Vagina (tissue), 2 donors: ENCODE results near the gene MUC13. TPM values are rescaled to one million over a fixed set of nuclear protein-coding genes. Genes with fewer than 3 reads are reported as not detected.

Source experiments
- DNase-seq, 2 donors: peaks; one replicate each; pipeline ENCODE4 v3.0.0-alpha.2; 2017; ENCODE audit errors: extremely low spot score in 2 of 2
- H3K27ac ChIP-seq: fragments of 200-600 bp; sonication (generic); one replicate; pipeline ENCODE4 v1.5.1; 2019
- H3K27me3 ChIP-seq: fragments of 200-600 bp; sonication (generic); one replicate; pipeline ENCODE4 v1.5.1; 2019
- H3K36me3 ChIP-seq, 2 donors: fragments of 200-600 bp; sonication (generic); one replicate each; pipeline ENCODE4 v1.5.1; 2017 to 2019
- H3K4me1 ChIP-seq: fragments of 200-600 bp; sonication (generic); one replicate; pipeline ENCODE4 v1.5.1; 2019
- H3K4me3 ChIP-seq, 2 donors: fragments of 200-600 bp; sonication (generic); 1 replicate in 1 of 2; 2 replicates in 1 of 2; pipeline ENCODE4 v1.5.1; 2016 to 2019
- H3K9me3 ChIP-seq: fragments of 200-600 bp; sonication (generic); one replicate; pipeline ENCODE4 v1.5.1; 2019
- CTCF ChIP-seq, 3 experiments: fragments of 450-650 bp in 2 of 3; fragments of 200-600 bp in 1 of 3; sonication (generic) in 1 of 3; IDR thresholded peaks; one replicate each; pipeline ENCODE4 v1.5.1; 2017 to 2019; ENCODE audit warnings: antibody characterized with exemption in 3 of 3, mild to moderate bottlenecking in 2 of 3, moderate library complexity in 2 of 3
- POLR2A ChIP-seq, 2 donors: fragments of 450-650 bp; IDR thresholded peaks; one replicate each; pipeline ENCODE4 v1.6.1; 2017; ENCODE audit warnings: antibody characterized with exemption in 2 of 2, mild to moderate bottlenecking in 2 of 2, moderate library complexity in 2 of 2
- POLR2AphosphoS5 ChIP-seq, 2 donors: sonication (generic); formaldehyde crosslinking; IDR thresholded peaks; one replicate each; pipeline ENCODE4 v1.9.0; 2017; ENCODE audit warnings: antibody characterized with exemption in 2 of 2, mild to moderate bottlenecking in 2 of 2, low read depth in 1 of 2; ENCODE audit not compliant: insufficient read depth in 1 of 2
- intact Hi-C: fragments of 100-400 bp; cut with DNase I; formaldehyde crosslinking; loops from one replicate; pipeline ENCODE4 v1.15.1; 2023
- total RNA-seq: library from RNA; depleted of rRNA; stranded (reverse); fragments of >200 nt; gene quantifications from one replicate; pipeline ENCODE4 v1.2.3, GENCODE V29; 2016

MUC13 gene
- not detected for total RNA-seq

- Histone ChIP-seq H3K27ac (no peak within 1 kb of the TSS), H3K9me3 (no peaks in the 10 kb centered on the region), H3K4me1 (no peaks in the 10 kb centered on the region), H3K27me3 (no peaks in the 10 kb centered on the region), H3K4me3 (no peak within 1 kb of the TSS), H3K36me3 (no peaks in the 10 kb centered on the region)
- intact Hi-C loops: loop anchor here (10.0 kb wide), 1 partner anchor 160 kb away; no protein-coding TSS in a partner anchor
- no peak for DNase-seq
- no peak for TF ChIP-seq CTCF (IDR thresholded peaks at IDR 0.05)
- no peak for TF ChIP-seq POLR2AphosphoS5 (IDR thresholded peaks at IDR 0.05; ENCODE audit: insufficient read depth in 1 of 2, low read depth in 1 of 2)
- TF ChIP-seq POLR2A (IDR thresholded peaks at IDR 0.05): no peak
Observed at GRCh38 chr3:124934577-124934976, at the start of gene MUC13. TSS of gene MUC13 (minus strand) at chr3:124934751. CDS start at chr3:124934712, 39 bp downstream.

GRCh38 chr3:124982855-124983254, 48.3 kb upstream of the MUC13 start:
- peaks cover 0 to 5% of the 10 kb centered on the region in 2 donors for H3K36me3 ChIP-seq
- H3K9me3 ChIP-seq: no peaks in the 10 kb centered on the region
- no peak overlapping the region for H3K27ac ChIP-seq
- DNase-seq: no peak
- TF ChIP-seq POLR2A (IDR thresholded peaks at IDR 0.05) (no peak), CTCF (IDR thresholded peaks at IDR 0.05) (no peak), POLR2AphosphoS5 (IDR thresholded peaks at IDR 0.05; ENCODE audit: insufficient read depth in 1 of 2, low read depth in 1 of 2) (no peak)
- H3K4me1 ChIP-seq: peaks cover 14% of the 10 kb centered on the region
- intact Hi-C loops: no loop called here
- no peaks in the 10 kb centered on the region for H3K27me3 ChIP-seq
- no peak overlapping the region for H3K4me3 ChIP-seq

GRCh38 chr3:124981472-124981871, 46.9 kb upstream of the MUC13 start:
- no peak overlapping the region for H3K4me3 ChIP-seq
- no peak for TF ChIP-seq CTCF (IDR thresholded peaks at IDR 0.05)
- no peak for TF ChIP-seq POLR2A (IDR thresholded peaks at IDR 0.05)
- no peak for TF ChIP-seq POLR2AphosphoS5 (IDR thresholded peaks at IDR 0.05; ENCODE audit: insufficient read depth in 1 of 2, low read depth in 1 of 2)
- no peaks in the 10 kb centered on the region for H3K27me3 ChIP-seq
- DNase-seq: no peak
- intact Hi-C loops: no loop called here
- peaks cover 11% of the 10 kb centered on the region for H3K4me1 ChIP-seq
- no peak overlapping the region for H3K27ac ChIP-seq
- H3K36me3 ChIP-seq: peaks cover 0 to 17% of the 10 kb centered on the region in 2 donors
- H3K9me3 ChIP-seq: no peaks in the 10 kb centered on the region

- H3K4me3 ChIP-seq: no peak overlapping the region
- intact Hi-C loops: no loop called here
- H3K36me3 ChIP-seq: peaks cover 0 to 33% of the 10 kb centered on the region in 2 donors
- DNase-seq: no peak
- H3K9me3 ChIP-seq: no peaks in the 10 kb centered on the region
- H3K27me3 ChIP-seq: no peaks in the 10 kb centered on the region
- H3K4me1 ChIP-seq: no peaks in the 10 kb centered on the region
- no peak overlapping the region for H3K27ac ChIP-seq
- TF ChIP-seq POLR2A (IDR thresholded peaks at IDR 0.05) (no peak), POLR2AphosphoS5 (IDR thresholded peaks at IDR 0.05; ENCODE audit: insufficient read depth in 1 of 2, low read depth in 1 of 2) (no peak), CTCF (IDR thresholded peaks at IDR 0.05) (no peak)
Observed at GRCh38 chr3:124978627-124979026, 44.1 kb upstream of the MUC13 start.

- Histone ChIP-seq H3K4me3 (no peak overlapping the region), H3K4me1 (no peaks in the 10 kb centered on the region), H3K27ac (no peak overlapping the region), H3K36me3 (peaks cover 0 to 42% of the 10 kb centered on the region in 2 donors), H3K9me3 (no peaks in the 10 kb centered on the region), H3K27me3 (no peaks in the 10 kb centered on the region)
- DNase-seq: no peak
- intact Hi-C loops: no loop called here
- TF ChIP-seq POLR2A (IDR thresholded peaks at IDR 0.05) (no peak), CTCF (IDR thresholded peaks at IDR 0.05) (no peak), POLR2AphosphoS5 (IDR thresholded peaks at IDR 0.05; ENCODE audit: insufficient read depth in 1 of 2, low read depth in 1 of 2) (no peak)
Observed at GRCh38 chr3:124976383-124976782, 41.8 kb upstream of the MUC13 start.
